C4-2B (cell line): ENCODE measurements around the gene G6PD.

Experiments
- ZFX ChIP-seq: fragments of 450-650 bp; IDR thresholded peaks from 2 replicates; pipeline ENCODE4 v1.6.1; 2017
- TF ChIP-seq, protein P1 (sequence below): fragments of 450-650 bp; conservative IDR thresholded peaks from 2 replicates; pipeline ENCODE4 v1.5.1; 2017; ENCODE audit warnings: mild to moderate bottlenecking

DNA sequence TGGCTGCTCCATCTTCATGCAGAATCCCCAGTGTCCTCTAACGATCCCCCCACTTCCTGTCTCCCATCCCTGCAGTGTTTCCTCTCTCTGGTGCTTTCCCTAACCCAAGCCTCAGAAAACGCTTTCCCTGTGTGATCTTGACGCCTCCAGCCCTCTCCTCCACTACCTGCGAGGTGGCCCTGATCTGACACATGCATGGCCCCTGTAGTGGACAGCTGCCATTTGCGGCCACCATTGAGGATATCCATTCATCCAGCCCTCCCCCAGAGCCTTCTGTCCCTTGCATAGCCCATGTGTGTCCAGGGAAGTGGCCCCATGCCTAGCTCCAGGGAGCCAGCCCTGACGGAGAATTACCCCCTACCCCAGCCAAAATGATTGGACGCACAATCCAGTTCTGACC, 63.3 kb downstream of the G6PD start:
- TF ChIP-seq, protein P1, sequence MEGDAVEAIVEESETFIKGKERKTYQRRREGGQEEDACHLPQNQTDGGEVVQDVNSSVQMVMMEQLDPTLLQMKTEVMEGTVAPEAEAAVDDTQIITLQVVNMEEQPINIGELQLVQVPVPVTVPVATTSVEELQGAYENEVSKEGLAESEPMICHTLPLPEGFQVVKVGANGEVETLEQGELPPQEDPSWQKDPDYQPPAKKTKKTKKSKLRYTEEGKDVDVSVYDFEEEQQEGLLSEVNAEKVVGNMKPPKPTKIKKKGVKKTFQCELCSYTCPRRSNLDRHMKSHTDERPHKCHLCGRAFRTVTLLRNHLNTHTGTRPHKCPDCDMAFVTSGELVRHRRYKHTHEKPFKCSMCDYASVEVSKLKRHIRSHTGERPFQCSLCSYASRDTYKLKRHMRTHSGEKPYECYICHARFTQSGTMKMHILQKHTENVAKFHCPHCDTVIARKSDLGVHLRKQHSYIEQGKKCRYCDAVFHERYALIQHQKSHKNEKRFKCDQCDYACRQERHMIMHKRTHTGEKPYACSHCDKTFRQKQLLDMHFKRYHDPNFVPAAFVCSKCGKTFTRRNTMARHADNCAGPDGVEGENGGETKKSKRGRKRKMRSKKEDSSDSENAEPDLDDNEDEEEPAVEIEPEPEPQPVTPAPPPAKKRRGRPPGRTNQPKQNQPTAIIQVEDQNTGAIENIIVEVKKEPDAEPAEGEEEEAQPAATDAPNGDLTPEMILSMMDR, result no peak
- no peak for TF ChIP-seq ZFX
